GM19193 (cell line): ENCODE results near the gene GJB5.

Experiments
- POLR2A ChIP-seq: IDR thresholded peaks from 4 replicates; pipeline ENCODE4 v1.6.1; 2011; ENCODE audit not compliant: insufficient read depth, insufficient read length; ENCODE audit errors: extremely low read depth

GJB5 gene

DNA sequence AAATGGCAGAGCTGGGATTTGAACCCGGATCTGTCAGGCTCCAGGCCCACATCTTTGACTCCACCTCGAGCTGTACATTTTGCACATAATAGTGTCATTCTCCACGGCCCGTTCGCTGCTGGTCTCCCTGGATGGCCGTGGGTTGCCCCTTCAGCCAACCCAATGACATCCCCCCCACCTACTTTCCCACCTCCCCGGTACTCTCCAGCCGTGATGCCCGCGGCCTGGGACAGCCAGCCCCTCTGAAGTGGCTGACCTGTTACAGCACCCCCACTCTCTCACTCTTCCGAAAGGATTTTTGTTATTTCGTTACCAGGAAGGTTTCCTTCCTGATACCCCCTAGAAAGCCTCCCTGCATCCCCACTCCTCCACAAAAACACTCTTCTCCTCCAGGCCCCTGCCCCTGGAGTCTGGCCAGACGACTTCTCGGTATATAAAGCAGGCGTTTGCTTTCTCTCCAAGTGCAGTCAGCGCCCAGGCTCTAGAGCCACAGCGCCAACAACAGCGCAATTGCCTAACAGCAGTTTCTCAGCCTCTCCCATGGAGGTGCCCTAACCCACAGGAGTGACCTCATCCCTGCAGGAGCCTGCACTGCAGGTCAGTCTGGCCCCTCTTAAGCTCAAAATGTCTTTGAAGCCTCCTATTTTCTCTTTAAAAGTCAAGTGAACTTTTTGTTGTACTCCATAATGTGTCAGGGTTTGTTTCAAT lies 14.5 kb upstream of the GJB5 start:
- no peak for TF ChIP-seq POLR2A

DNA sequence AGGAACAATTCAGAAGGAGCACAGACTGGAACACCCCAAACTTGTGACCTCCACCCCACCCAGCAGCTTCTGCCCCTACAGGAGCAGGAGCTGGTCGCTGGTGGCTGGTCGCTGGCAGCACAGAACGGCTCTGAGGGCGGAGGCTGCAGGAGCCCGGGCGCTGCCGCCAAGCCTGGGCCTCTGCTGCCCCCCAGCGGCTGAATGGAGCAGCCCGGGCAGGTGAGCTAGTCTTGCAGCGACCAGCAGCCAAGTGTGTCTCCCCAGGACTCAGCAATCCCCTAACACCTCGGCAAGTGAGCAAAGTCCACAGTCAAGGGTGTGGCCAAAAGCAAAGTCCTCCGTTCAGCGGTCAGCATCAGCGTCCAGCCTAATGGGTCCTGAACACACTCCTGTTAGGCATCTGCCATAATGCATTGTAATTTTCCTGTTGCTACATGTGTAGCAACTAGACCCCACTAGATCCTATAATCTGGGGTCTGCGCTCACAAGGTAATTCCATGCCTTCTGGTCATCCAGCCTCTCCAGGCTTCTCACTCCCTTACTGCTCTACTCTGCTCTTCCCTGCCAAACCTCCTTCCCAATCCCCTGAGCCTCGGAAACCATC lies 12.1 kb upstream of the GJB5 start:
- TF ChIP-seq POLR2A = no peak

GRCh38 chr1:34743775-34744174 lies 11.1 kb upstream of the GJB5 start:
- TF ChIP-seq POLR2A = no peak

DNA sequence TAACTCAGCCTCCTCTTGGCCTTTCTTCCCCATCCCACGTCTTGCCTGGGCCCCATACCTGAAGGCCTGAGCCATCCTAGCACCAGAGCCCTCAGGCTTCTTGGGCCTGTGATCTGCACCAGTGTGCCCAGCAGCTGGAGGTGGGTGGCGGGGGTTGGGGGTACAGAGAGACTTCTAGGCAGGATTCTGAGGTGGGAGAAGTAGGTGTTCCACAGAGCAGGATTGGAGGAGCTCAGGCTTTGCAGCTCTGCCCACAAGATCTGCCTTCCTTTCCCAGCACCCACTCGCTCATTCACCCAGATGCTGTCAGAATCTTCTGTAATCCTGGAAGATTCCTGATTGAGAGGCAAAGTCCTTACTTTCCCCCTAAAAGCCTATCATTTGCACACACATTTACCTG lies 10.0 kb upstream of the GJB5 start:
- TF ChIP-seq POLR2A = no peak

- no peak for TF ChIP-seq POLR2A
Measured at GRCh38 chr1:34745666-34746065, 9.2 kb upstream of the GJB5 start.

DNA sequence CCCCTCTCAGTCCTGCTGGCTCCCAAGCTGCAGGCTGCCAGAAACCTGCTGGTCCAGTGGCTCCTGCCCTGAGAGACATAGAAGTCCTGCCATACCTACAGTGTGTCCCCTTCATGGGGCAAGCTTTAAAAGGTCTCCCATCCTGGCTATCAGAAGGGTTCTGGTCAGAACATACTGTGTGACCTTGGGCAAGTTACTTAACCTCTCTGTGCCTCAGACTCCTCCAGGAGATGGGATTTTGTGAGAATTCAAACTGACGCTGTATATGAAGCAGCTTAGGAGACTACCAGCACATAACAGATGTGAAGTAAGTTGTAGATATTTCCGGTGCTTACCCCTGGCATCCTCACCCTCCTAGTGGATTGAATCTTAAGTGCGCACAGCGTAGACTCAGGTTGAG lies 8.7 kb upstream of the GJB5 start:
- no peak for TF ChIP-seq POLR2A

DNA sequence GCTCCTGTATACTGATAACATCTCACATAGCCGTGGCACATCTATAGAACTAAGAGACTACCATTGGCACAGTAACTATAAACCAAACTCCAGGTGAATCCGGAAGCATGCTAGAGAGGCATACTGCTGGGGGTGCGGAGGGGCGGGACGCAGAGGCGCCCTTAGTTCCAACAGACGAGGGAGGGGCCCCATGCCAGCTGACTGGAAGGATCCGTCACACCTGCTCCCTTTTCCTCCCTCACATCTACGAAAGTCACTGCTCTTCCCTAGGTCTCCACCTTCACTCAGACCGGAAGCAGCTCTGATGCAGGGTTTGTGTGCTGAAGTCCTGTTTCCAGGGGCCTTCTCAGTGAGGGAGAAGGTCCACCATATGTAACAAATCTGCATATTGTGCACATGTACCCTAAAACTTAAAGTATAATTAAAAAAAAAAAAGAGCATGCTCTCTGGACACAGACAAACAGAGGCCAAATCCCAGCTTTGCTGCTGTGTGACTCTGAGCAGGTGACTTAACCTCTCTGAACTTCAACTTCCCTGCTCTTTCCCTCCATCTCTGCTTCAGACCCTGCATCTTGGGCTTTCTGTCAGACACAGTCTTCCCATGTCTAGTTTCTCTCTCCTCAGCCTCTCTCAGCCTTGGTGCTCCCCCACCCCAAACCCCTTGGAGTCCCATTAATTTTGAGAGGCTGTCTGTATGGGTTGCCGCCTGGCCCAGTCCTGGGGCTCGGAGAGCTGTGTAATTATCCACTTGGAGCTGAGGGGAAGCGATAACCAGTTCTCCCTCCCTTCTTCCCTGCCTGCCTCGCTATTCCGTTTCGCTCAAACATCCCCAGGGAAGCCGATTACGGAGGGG lies 7.8 kb upstream of the GJB5 start:
- no peak for TF ChIP-seq POLR2A

- TF ChIP-seq POLR2A = no peak
Measured at GRCh38 chr1:34747638-34747941, 7.3 kb upstream of the GJB5 start.

DNA sequence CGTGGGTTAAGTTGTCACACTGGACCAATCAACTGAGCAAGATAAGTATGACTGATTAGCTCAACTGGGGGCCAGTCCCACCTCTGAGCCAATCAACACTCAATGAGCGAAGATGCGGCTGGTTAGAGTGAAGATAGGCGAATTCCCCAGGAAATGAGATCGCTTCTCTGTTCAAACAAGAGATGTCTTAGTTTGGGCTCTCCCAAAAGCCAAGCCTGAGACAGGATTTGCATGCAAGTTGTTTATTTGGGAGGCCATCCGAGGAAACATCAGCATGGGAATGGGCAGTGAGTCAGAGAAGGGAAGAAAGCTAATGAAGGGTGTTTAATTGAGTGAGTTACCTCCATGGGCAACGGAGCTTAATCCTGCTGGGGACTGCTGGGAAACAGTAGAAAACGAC lies 4.9 kb upstream of the GJB5 start:
- TF ChIP-seq POLR2A = no peak

- TF ChIP-seq POLR2A = no peak
Measured at GRCh38 chr1:34750610-34751009, 4.2 kb upstream of the GJB5 start.

GRCh38 chr1:34753163-34753562 lies 1.7 kb upstream of the GJB5 start:
- TF ChIP-seq POLR2A = no peak

- no peak for TF ChIP-seq POLR2A
Measured at GRCh38 chr1:34755961-34756360, 1.1 kb downstream of the GJB5 start.

GRCh38 chr1:34757386-34757785 lies 2.5 kb downstream of the GJB5 start:
- no peak for TF ChIP-seq POLR2A

- TF ChIP-seq POLR2A = no peak
Measured at GRCh38 chr1:34758751-34759150, 3.9 kb downstream of the GJB5 start.

- TF ChIP-seq POLR2A = no peak
Measured at GRCh38 chr1:34759503-34760357, 4.9 kb downstream of the GJB5 start, which contains the start of gene GJB4. Gene GJB4, plus strand, starts transcription at chr1:34759740. Its CDS starts 1,515 bp downstream, at chr1:34761255.
